Upper lobe of right lung (tissue), 1 donor: Measurements from ENCODE around the gene LMO7. TPM values are rescaled to one million over a fixed set of nuclear protein-coding genes. Genes with fewer than 3 reads are reported as not detected.

Experiments
- ATAC-seq: fragments of 200-7000 bp; cut with Tn5 transposase; one replicate; pipeline ENCODE4 v1.9.1; 2020; ENCODE audit warnings: mild to moderate bottlenecking, moderate library complexity
- DNase-seq: peaks from one replicate; pipeline ENCODE4 v3.0.0-alpha.2; 2020
- H3K27ac ChIP-seq: fragments of 200-600 bp; one replicate; pipeline ENCODE4 v1.8.0; 2022
- H3K27me3 ChIP-seq: fragments of 200-600 bp; one replicate; pipeline ENCODE4 v1.8.0; 2022; ENCODE audit warnings: mild to moderate bottlenecking
- H3K36me3 ChIP-seq: fragments of 200-600 bp; one replicate; pipeline ENCODE4 v1.8.0; 2022
- H3K4me1 ChIP-seq: fragments of 200-600 bp; one replicate; pipeline ENCODE4 v1.8.0; 2022
- H3K4me3 ChIP-seq: fragments of 200-600 bp; one replicate; pipeline ENCODE4 v1.8.0; 2022; ENCODE audit warnings: mild to moderate bottlenecking
- H3K9me3 ChIP-seq: fragments of 200-600 bp; one replicate; pipeline ENCODE4 v1.8.0; 2022
- CTCF ChIP-seq: fragments of 200-600 bp; IDR thresholded peaks from one replicate; pipeline ENCODE4 v1.8.0; 2022; ENCODE audit warnings: antibody characterized with exemption
- intact Hi-C: fragments of 100-400 bp; cut with DNase I; formaldehyde crosslinking; loops from one replicate; pipeline ENCODE4 v1.11.0; 2022
- total RNA-seq: library from RNA; stranded (reverse); fragmentation: NEBNext Ultra II Directional; extraction: Animal tissue kit (Norgen Biotek cat#: 25700); gene quantifications from one replicate; pipeline ENCODE4 v1.2.1, GENCODE V29; 2021
- donor health status: DM: no; HTN: yes; CAD: no; lungs with severe emphysema.

The LMO7 gene
- total RNA-seq, 1 donor from 2014 or later, result 549 TPM

DNA sequence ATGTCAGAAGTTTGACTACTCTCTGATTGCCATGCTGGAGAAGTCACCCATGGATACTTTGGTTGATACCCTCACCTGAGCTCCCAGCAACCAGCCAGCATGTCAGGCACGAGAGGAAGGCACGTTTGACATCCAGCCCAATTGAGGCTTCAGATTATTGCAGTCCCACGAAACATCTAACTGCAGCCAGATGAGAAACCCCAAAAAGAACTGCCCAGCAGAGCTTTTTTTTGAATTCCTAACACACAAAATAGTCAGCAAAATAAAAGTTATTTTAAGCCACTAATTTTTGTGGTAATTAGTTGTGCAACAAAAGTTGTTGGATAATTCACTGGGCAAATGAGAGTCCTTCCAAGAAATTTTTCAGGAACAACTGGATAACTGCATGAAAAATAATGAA is 259.0 kb downstream of the LMO7 start:
- Histone ChIP-seq H3K27ac (no peak overlapping the region), H3K9me3 (no peaks in the 10 kb centered on the region), H3K27me3 (no peaks in the 10 kb centered on the region), H3K4me1 (no peaks in the 10 kb centered on the region), H3K4me3 (no peak overlapping the region), H3K36me3 (no peaks in the 10 kb centered on the region)
- DNase-seq (no peak), ATAC-seq (no peak)
- intact Hi-C loops, result no loop called here
- TF ChIP-seq CTCF, result no peak

GRCh38 chr13:75896271-75896670 is 260.1 kb downstream of the LMO7 start:
- H3K4me1 ChIP-seq, result no peaks in the 10 kb centered on the region
- no peaks in the 10 kb centered on the region for H3K27me3 ChIP-seq
- H3K9me3 ChIP-seq, result no peaks in the 10 kb centered on the region
- no peak for TF ChIP-seq CTCF
- intact Hi-C loops, result no loop called here
- no peak overlapping the region for H3K27ac ChIP-seq
- no peak for DNase-seq
- no peaks in the 10 kb centered on the region for H3K36me3 ChIP-seq
- H3K4me3 ChIP-seq, result no peak overlapping the region
- ATAC-seq, result no peak

- intact Hi-C loops, result no loop called here
- no peaks in the 10 kb centered on the region for H3K4me1 ChIP-seq
- no peak overlapping the region for H3K27ac ChIP-seq
- ATAC-seq (no peak), DNase-seq (no peak)
- no peaks in the 10 kb centered on the region for H3K27me3 ChIP-seq
- H3K9me3 ChIP-seq, result no peaks in the 10 kb centered on the region
- no peak overlapping the region for H3K4me3 ChIP-seq
- H3K36me3 ChIP-seq, result no peaks in the 10 kb centered on the region
- no peak for TF ChIP-seq CTCF
These were observed 261.3 kb downstream of the LMO7 start for GRCh38 chr13:75897386-75897785.

GRCh38 chr13:75901501-75901900 is 265.4 kb downstream of the LMO7 start:
- no peaks in the 10 kb centered on the region for H3K36me3 ChIP-seq
- TF ChIP-seq CTCF, result no peak
- no peaks in the 10 kb centered on the region for H3K9me3 ChIP-seq
- H3K27ac ChIP-seq, result no peak overlapping the region
- DNase-seq (no peak), ATAC-seq (no peak)
- intact Hi-C loops, result no loop called here
- no peaks in the 10 kb centered on the region for H3K4me1 ChIP-seq
- H3K4me3 ChIP-seq, result no peak overlapping the region
- no peaks in the 10 kb centered on the region for H3K27me3 ChIP-seq

- Histone ChIP-seq H3K4me1 (no peaks in the 10 kb centered on the region), H3K4me3 (no peak overlapping the region), H3K27me3 (no peaks in the 10 kb centered on the region), H3K36me3 (no peaks in the 10 kb centered on the region), H3K9me3 (no peaks in the 10 kb centered on the region), H3K27ac (no peak overlapping the region)
- no peak for TF ChIP-seq CTCF
- intact Hi-C loops, result no loop called here
- DNase-seq, result no peak
- ATAC-seq, result no peak
These were observed 266.3 kb downstream of the LMO7 start for GRCh38 chr13:75902166-75903104.
